Measurements from ENCODE around the gene NTSR1. TPM values are rescaled to one million over a fixed set of nuclear protein-coding genes. Genes with fewer than 3 reads are reported as not detected.

The NTSR1 gene
- total and polyA plus RNA-seq, 7 donors, result 0.01 to 0.08 (median 0.05) TPM; not detected in 3

- TF ChIP-seq, protein P1, sequence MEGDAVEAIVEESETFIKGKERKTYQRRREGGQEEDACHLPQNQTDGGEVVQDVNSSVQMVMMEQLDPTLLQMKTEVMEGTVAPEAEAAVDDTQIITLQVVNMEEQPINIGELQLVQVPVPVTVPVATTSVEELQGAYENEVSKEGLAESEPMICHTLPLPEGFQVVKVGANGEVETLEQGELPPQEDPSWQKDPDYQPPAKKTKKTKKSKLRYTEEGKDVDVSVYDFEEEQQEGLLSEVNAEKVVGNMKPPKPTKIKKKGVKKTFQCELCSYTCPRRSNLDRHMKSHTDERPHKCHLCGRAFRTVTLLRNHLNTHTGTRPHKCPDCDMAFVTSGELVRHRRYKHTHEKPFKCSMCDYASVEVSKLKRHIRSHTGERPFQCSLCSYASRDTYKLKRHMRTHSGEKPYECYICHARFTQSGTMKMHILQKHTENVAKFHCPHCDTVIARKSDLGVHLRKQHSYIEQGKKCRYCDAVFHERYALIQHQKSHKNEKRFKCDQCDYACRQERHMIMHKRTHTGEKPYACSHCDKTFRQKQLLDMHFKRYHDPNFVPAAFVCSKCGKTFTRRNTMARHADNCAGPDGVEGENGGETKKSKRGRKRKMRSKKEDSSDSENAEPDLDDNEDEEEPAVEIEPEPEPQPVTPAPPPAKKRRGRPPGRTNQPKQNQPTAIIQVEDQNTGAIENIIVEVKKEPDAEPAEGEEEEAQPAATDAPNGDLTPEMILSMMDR (IDR thresholded peaks at IDR 0.05), result no peak
- Histone ChIP-seq H3K27ac (no peak overlapping the region), H3K36me3 (ENCODE audit: insufficient read depth in 1 of 2, low read depth in 1 of 2) (no peaks in the 10 kb centered on the region), H3K4me1 (no peaks in the 10 kb centered on the region), H3K9me3 (no peaks in the 10 kb centered on the region), H3K27me3 (ENCODE audit: insufficient read depth in 3 of 3, low read length in 2 of 3) (peaks cover 0 to 52% (median 14%) of the 10 kb centered on the region in 3 donors), H3K4me3 (no peak overlapping the region)
- ATAC-seq, result no peak
- DNase-seq, result no peak
- intact Hi-C loops (cut with DNase I), result loop anchor here in 1 of 2 donors (5.0 kb wide), 1 partner anchor 53 kb away; no protein-coding TSS in a partner anchor
- 92 to 94% (median 93%) methylated on average over 6 of the region's 6 CpGs for WGBS, 3 donors
These were observed 6.2 kb downstream of the NTSR1 start for GRCh38 chr20:62714799-62715198.

GRCh38 chr20:62715201-62715600, 6.6 kb downstream of the NTSR1 start:
- no peak overlapping the region for H3K27ac ChIP-seq
- no peak for DNase-seq

DNA sequence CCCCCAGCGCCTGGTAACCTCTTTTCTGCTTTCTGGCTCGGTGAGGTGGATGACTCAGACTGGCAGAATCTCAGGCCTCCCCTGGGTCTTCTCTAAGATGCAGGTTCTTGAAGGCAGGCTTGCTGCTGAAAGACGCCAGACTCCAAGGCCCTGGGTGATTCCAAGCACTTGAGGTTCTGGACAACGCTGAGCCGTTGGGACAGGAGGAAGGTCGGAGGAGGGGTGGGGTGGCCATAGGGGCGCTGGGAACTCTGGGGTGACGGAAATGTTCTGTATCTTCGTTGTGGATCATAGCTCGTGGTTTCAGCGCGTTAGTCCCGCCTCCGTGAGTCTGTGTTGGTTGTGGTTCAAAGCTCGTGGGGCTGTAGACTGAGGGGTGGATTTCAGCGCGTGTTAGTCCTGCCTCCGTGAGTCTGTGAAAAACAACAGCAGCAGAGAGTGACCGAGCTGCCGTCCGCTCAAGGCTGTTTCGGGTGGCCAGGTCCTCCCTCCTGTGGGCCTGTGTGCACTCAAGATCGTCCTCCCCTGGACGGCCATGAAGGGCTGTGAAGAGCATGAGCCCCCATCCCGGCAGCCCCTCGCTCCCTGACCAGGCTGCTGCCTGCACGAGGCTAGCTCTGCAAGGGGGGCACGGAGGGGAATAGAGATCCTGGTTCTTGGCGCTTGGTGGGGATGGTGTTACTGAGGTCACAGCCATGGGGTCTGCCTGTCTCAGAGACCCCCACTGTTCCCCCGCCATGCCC, 7.7 kb downstream of the NTSR1 start:
- Histone ChIP-seq H3K4me3 (no peak overlapping the region), H3K4me1 (no peaks in the 10 kb centered on the region), H3K36me3 (ENCODE audit: insufficient read depth in 1 of 2, low read depth in 1 of 2) (no peaks in the 10 kb centered on the region), H3K27ac (no peak overlapping the region), H3K27me3 (ENCODE audit: insufficient read depth in 3 of 3, low read length in 2 of 3) (peaks cover 0 to 38% (median 10%) of the 10 kb centered on the region in 3 donors), H3K9me3 (no peaks in the 10 kb centered on the region)
- 67 to 77% (median 68%) methylated on average over 30 of the region's 30 CpGs for WGBS, 3 donors
- DNase-seq, result no peak
- TF ChIP-seq, protein P1 (IDR thresholded peaks at IDR 0.05), result no peak
- ATAC-seq, result no peak
- intact Hi-C loops (cut with DNase I), result loop anchor here in 1 of 2 donors (5.0 kb wide), 1 partner anchor 51 kb away; no protein-coding TSS in a partner anchor

More at GRCh38 chr20:62715201-62715600, 6.6 kb downstream of the NTSR1 start:
- Histone ChIP-seq H3K27me3 (ENCODE audit: insufficient read depth in 3 of 3, low read length in 2 of 3) (peaks cover 0 to 48% (median 13%) of the 10 kb centered on the region in 3 donors), H3K4me1 (no peaks in the 10 kb centered on the region), H3K4me3 (no peak overlapping the region), H3K9me3 (no peaks in the 10 kb centered on the region), H3K36me3 (ENCODE audit: insufficient read depth in 1 of 2, low read depth in 1 of 2) (no peaks in the 10 kb centered on the region)
- intact Hi-C loops (cut with DNase I), result loop anchor here in 1 of 2 donors (5.0 kb wide), 1 partner anchor 52 kb away; no protein-coding TSS in a partner anchor
- TF ChIP-seq, protein P1 (IDR thresholded peaks at IDR 0.05), result no peak
- no peak for ATAC-seq
- 87 to 89% (median 88%) methylated on average over 10 of the region's 10 CpGs for WGBS, 3 donors

GRCh38 chr20:62716941-62717310, 8.3 kb downstream of the NTSR1 start:
- H3K9me3 ChIP-seq, result no peaks in the 10 kb centered on the region
- DNase-seq (no peak), ATAC-seq (no peak)
- no peaks in the 10 kb centered on the region for H3K4me1 ChIP-seq
- 85 to 92% (median 87%) methylated on average over 11 of the region's 11 CpGs for WGBS, 3 donors
- intact Hi-C loops (cut with DNase I), result loop anchor here in 1 of 2 donors (5.0 kb wide), 1 partner anchor 50 kb away; no protein-coding TSS in a partner anchor
- H3K27ac ChIP-seq, result no peak overlapping the region
- H3K27me3 ChIP-seq (ENCODE audit: insufficient read depth in 3 of 3, low read length in 2 of 3), result peaks cover 0 to 44% (median 8%) of the 10 kb centered on the region in 3 donors
- no peak overlapping the region for H3K4me3 ChIP-seq
- no peaks in the 10 kb centered on the region for H3K36me3 ChIP-seq (ENCODE audit: insufficient read depth in 1 of 2, low read depth in 1 of 2)
- TF ChIP-seq, protein P1 (IDR thresholded peaks at IDR 0.05), result no peak
